ENCODE measurements around the gene VSTM5.

DNA sequence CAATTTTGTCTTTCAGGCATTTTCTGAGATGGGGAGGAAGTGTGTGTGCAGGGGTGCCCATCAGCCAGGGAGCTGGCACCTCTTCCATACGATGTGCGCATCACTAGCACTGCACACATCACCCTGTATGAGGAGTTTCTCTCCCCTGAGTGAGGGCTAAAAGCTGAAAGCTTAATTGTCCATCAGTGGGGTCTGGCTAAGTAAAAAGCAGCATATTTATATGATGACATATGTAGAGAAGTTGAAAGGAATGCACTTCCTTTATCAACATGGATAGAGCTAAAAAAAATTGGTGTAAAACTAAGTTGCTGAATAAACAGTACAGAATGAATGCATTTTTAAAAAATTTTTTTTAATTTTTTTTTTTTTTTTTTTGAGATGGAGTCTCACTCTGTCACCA, 4.0 kb downstream of the VSTM5 start:
- TF ChIP-seq NFIC (IDR thresholded peaks at IDR 0.05): no peak
- no peak for TF ChIP-seq RAD21 (IDR thresholded peaks at IDR 0.05; ENCODE audit: low read depth)
- no peak for TF ChIP-seq EP300 (IDR thresholded peaks at IDR 0.05; ENCODE audit: borderline replicate concordance)
- TF ChIP-seq, protein P1, sequence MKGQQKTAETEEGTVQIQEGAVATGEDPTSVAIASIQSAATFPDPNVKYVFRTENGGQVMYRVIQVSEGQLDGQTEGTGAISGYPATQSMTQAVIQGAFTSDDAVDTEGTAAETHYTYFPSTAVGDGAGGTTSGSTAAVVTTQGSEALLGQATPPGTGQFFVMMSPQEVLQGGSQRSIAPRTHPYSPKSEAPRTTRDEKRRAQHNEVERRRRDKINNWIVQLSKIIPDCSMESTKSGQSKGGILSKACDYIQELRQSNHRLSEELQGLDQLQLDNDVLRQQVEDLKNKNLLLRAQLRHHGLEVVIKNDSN (IDR thresholded peaks at IDR 0.05): no peak

All from Ishikawa (cell line).